ENCODE data around the gene FAM200C. TPM values are rescaled to one million over a fixed set of nuclear protein-coding genes. Genes with fewer than 3 reads are reported as not detected.

Gene FAM200C
- total and polyA plus RNA-seq, 2 experiments from 2014 or later, result 3.0 to 5.3 TPM

DNA sequence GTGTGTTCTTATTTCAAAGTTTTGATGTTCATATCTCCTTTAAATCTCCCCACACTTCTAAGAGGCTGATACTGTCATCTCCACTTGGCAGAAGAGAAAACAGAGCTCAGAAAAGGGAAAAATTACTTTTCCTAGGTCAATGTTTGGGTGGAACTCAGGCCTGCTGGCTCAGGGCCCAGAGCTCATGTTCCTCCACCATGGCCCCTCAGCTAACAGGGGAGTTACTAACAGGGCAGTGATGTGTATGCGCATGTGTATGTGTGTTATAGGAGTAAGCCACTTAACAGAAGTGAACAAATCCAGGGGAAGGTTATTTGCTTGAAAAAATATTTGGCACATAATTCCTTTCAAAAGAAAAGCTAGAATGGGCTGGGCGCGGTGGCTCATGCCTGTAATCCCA is 32.0 kb downstream of the FAM200C start:
- Histone ChIP-seq H3K36me3 (replicated peaks; ENCODE audit: insufficient read depth, low read depth) (no peaks in the 10 kb centered on the region), H3K4me2 (no peak overlapping the region), H3K27me3 (peaks cover 18% of the 10 kb centered on the region), H3K79me2 (no peaks in the 10 kb centered on the region), H3K27ac (no peak overlapping the region), H4K20me1 (ENCODE audit: insufficient read depth, poor library complexity, severe bottlenecking) (no peaks in the 10 kb centered on the region), H3K9me3 (ENCODE audit: low read depth) (no peaks in the 10 kb centered on the region), H2AFZ (no peak overlapping the region), H3K4me3 (no peak overlapping the region), H3K4me1 (ENCODE audit: insufficient read depth) (peaks cover 9% of the 10 kb centered on the region), H3K9me2 (replicated peaks; ENCODE audit: insufficient read depth) (no peaks in the 10 kb centered on the region)
- no peak for DNase-seq (ENCODE audit: low spot score)
- TF ChIP-seq EZH2phosphoT487 (IDR thresholded peaks at IDR 0.05; ENCODE audit: low read depth, severe bottlenecking, unreplicated experiment) (no peak), EZH2 (IDR thresholded peaks at IDR 0.05; ENCODE audit: borderline replicate concordance) (no peak)
- TF ChIP-seq, protein P1, sequence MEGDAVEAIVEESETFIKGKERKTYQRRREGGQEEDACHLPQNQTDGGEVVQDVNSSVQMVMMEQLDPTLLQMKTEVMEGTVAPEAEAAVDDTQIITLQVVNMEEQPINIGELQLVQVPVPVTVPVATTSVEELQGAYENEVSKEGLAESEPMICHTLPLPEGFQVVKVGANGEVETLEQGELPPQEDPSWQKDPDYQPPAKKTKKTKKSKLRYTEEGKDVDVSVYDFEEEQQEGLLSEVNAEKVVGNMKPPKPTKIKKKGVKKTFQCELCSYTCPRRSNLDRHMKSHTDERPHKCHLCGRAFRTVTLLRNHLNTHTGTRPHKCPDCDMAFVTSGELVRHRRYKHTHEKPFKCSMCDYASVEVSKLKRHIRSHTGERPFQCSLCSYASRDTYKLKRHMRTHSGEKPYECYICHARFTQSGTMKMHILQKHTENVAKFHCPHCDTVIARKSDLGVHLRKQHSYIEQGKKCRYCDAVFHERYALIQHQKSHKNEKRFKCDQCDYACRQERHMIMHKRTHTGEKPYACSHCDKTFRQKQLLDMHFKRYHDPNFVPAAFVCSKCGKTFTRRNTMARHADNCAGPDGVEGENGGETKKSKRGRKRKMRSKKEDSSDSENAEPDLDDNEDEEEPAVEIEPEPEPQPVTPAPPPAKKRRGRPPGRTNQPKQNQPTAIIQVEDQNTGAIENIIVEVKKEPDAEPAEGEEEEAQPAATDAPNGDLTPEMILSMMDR (IDR thresholded peaks at IDR 0.05; ENCODE audit: poor library complexity), result no peak
- 95% methylated on average over 3 of the region's 3 CpGs for WGBS (ENCODE audit: low lambda C conversion rate, missing lambda C conversion rate)

DNA sequence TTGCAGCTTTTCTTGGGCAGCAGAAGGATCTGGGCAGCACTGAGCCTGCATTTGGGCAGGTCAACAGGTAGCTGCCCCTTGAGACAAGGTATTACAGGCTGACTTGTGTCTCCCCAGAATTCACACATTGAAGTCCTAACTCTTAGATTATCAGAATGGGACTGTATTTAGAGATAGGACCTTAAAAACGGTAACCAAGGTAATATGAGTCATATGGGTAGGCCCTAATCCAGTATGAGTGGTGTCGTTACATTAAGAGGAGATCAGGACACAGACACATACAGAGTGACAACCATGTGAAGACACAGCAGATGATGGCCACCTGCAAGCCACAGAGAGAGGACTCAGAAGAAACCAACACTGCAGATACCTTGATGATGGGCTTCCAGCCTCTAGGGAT is 32.6 kb downstream of the FAM200C start:
- H3K4me1 ChIP-seq (ENCODE audit: insufficient read depth), result peaks cover 9% of the 10 kb centered on the region
- no peaks in the 10 kb centered on the region for H3K9me2 ChIP-seq (replicated peaks; ENCODE audit: insufficient read depth)
- H3K9me3 ChIP-seq (ENCODE audit: low read depth), result no peaks in the 10 kb centered on the region
- no peak overlapping the region for H3K4me2 ChIP-seq
- no peak overlapping the region for H3K27ac ChIP-seq
- H4K20me1 ChIP-seq (ENCODE audit: insufficient read depth, poor library complexity, severe bottlenecking), result no peaks in the 10 kb centered on the region
- no peaks in the 10 kb centered on the region for H3K36me3 ChIP-seq (replicated peaks; ENCODE audit: insufficient read depth, low read depth)
- TF ChIP-seq EZH2 (IDR thresholded peaks at IDR 0.05; ENCODE audit: borderline replicate concordance) (no peak), EZH2phosphoT487 (IDR thresholded peaks at IDR 0.05; ENCODE audit: low read depth, severe bottlenecking, unreplicated experiment) (no peak)
- TF ChIP-seq, protein P1 (IDR thresholded peaks at IDR 0.05; ENCODE audit: poor library complexity), result no peak
- 59% methylated on average over 2 of the region's 2 CpGs for WGBS (ENCODE audit: low lambda C conversion rate, missing lambda C conversion rate)
- no peaks in the 10 kb centered on the region for H3K79me2 ChIP-seq
- DNase-seq (ENCODE audit: low spot score), result no peak
- H3K4me3 ChIP-seq, result no peak overlapping the region
- peaks cover 18% of the 10 kb centered on the region for H3K27me3 ChIP-seq
- no peak overlapping the region for H2AFZ ChIP-seq

DNA sequence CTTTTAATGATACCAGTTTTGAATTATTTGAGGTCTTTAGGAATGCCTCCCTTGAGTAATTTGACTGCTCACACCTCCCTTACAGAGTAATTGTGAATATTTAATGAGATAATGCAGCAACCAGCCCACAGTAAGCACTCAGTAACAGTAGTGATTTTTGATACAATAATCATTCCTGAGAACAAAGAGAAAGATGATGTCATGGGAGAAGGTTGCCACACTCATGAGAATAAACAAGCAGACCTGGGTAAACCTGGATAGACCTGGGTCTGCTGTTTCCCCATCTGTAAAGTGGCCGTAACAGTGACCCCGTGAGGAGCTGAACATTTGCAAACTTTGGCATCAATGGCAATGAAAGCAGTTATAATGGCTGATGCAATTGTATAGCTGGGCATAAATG is 33.6 kb downstream of the FAM200C start:
- Histone ChIP-seq H3K4me2 (no peak overlapping the region), H3K27ac (no peak overlapping the region), H3K4me1 (ENCODE audit: insufficient read depth) (peaks cover 9% of the 10 kb centered on the region), H4K20me1 (ENCODE audit: insufficient read depth, poor library complexity, severe bottlenecking) (no peaks in the 10 kb centered on the region), H3K36me3 (replicated peaks; ENCODE audit: insufficient read depth, low read depth) (no peaks in the 10 kb centered on the region), H3K9me3 (ENCODE audit: low read depth) (no peaks in the 10 kb centered on the region), H3K79me2 (no peaks in the 10 kb centered on the region), H2AFZ (no peak overlapping the region), H3K4me3 (no peak overlapping the region), H3K27me3 (peaks cover 12% of the 10 kb centered on the region), H3K9me2 (replicated peaks; ENCODE audit: insufficient read depth) (no peaks in the 10 kb centered on the region)
- no peak for DNase-seq (ENCODE audit: low spot score)
- 89% methylated on average over 2 of the region's 2 CpGs for WGBS (ENCODE audit: low lambda C conversion rate, missing lambda C conversion rate)
- TF ChIP-seq EZH2 (IDR thresholded peaks at IDR 0.05; ENCODE audit: borderline replicate concordance), result no peak
- TF ChIP-seq, protein P1 (IDR thresholded peaks at IDR 0.05; ENCODE audit: poor library complexity), result no peak
- TF ChIP-seq EZH2phosphoT487 (IDR thresholded peaks at IDR 0.05; ENCODE audit: low read depth, severe bottlenecking, unreplicated experiment), result no peak

Measured in hepatocyte (in vitro differentiated cells).